GM21528 (cell line): ENCODE data around the gene SLC32A1.

ENCODE experiments used
- ATAC-seq: cut with Tn5 transposase; IDR thresholded peaks from one replicate; pipeline ENCODE4 v1.9.1; 2021; ENCODE audit warnings: mild to moderate bottlenecking, moderate library complexity; ENCODE audit not compliant: unreplicated experiment, low FRiP score

The SLC32A1 gene, protein sequence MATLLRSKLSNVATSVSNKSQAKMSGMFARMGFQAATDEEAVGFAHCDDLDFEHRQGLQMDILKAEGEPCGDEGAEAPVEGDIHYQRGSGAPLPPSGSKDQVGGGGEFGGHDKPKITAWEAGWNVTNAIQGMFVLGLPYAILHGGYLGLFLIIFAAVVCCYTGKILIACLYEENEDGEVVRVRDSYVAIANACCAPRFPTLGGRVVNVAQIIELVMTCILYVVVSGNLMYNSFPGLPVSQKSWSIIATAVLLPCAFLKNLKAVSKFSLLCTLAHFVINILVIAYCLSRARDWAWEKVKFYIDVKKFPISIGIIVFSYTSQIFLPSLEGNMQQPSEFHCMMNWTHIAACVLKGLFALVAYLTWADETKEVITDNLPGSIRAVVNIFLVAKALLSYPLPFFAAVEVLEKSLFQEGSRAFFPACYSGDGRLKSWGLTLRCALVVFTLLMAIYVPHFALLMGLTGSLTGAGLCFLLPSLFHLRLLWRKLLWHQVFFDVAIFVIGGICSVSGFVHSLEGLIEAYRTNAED

DNA sequence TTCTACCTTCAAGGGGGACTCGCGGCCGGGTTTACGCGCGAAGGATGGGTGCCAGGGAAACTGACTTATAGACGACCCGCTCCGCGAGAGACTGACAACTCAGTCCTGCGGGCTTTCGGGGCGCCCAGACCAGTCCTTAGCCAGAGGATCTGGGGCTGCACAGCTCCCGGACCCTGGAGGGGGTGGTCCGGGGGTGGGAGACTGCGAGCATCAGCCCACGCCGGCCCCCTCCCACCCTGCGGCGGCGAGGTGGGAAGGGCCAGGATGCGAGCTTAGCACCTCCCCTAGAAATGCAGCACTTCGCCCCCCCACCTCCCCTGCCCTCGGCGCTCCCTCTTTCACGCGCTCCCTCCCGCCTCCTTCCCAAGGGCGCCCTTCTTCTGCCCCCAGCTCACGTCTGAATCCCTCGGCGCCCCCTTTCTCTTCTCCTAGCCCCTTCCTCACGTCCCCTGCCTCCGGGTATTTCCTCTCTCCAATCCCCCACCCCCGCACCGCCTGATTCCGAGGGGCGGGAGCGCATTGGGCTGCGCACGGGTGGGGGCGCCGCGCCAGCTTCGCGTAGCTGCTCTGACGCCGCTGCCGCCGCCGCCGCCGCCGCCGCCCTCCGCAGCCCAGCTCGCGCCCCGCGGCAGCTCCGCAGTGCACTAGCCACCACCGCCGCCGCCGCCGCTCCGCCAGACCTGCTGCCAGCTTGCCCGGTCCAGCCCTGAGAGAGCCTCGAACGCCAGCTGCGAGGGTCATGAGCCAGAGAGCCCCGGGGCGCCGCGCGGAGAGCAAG, at the start of gene SLC32A1:
Gene SLC32A1 (plus strand): TSS at position 639 of the 778 bp plus-strand sequence. CDS start 239 bp downstream, outside the sequence.
- no peak for ATAC-seq

DNA sequence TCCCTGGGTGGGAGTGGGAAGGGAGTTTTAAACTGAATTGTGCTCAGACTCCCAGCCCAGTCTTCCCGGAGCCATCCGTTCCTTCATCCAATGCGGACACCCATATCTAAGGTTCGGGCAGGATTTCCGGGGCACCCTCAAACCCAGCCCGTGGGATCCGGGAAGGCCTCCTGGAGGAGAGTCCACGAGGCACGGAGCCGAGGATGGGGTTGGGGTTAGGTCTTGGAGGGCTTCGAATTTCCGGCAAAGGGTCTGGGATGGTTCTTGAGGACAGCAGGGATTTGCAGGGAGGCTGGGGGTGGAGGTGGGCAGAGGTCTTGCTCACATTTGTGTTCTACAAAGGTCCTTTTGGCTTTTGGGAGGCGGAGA, 49.5 kb upstream of the SLC32A1 start:
- no peak for ATAC-seq

DNA sequence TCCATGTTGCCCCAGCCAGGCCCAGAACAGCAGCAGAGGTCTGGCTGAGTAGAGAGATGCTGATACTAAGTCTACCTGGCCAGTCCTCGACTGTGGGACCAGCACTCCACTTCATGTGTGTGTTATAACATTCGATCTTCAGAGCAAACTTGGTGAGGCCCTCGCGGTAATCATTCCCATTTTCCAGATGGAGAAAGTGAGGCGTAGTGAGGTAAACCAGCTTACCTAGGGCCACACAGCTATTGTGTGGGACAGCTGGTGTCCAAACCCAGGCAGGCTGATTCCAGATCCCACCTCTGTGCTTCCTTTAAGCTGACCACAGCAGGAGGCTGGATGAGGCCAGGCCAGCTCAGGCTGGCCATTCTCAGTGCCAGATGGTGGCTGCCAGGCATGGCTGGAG, 47.7 kb upstream of the SLC32A1 start:
- ATAC-seq: no peak

DNA sequence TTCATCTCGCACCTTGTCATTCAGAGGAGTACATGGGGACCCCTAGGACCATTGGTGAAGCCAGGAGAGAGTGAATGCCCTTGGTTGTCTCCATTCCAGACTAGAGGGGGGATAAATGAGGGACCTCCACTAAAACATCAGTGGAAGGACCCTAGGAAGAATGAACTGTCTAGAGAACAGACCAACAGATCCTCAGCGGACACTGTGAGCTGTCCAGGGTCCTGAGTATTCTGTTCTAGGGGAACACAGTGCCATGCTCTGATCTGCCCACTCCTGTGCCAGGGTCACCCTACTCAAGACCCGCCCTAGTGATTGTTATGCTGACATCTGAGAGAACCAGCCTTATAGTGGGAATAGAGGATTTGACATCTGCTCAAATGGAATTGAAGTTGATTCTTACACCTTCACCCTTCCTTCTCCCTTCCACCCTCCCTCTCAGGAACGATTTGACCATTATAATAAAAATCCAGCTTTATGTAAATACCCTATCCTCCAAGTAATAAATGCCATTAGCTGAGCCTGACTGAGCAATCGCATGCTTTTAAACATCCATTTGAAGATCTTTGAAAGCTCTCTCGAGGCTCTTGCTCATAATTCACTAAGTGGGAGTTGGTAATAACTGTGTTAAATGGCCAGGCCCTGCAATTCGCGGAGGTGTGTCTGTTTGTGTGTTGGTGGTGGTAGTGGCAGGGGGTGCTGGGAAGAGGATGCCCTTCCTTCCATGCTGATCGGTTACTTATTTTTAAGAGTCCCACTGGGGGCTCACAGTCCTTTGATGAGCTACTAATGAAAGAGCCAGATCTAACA, 43.6 kb upstream of the SLC32A1 start:
- ATAC-seq: no peak

DNA sequence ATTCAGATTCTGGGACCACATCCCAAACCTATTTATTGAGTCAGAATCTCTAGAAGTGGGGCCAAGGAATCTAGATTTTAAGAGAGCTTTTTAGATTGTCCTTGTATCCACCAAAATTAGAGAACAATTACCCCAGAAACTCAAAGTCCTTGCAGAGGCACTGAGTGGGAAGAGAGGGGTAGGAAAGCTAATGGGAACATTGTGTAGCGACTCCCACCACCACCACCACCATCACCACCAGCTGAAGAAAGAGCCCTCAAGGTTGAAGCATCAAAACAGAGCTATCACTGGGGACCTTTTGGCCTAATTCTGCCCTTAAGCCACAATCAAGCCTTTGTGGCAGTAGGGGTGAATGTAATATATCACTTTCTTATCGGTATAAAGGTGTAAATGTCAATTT, 39.0 kb upstream of the SLC32A1 start:
- no peak for ATAC-seq

DNA sequence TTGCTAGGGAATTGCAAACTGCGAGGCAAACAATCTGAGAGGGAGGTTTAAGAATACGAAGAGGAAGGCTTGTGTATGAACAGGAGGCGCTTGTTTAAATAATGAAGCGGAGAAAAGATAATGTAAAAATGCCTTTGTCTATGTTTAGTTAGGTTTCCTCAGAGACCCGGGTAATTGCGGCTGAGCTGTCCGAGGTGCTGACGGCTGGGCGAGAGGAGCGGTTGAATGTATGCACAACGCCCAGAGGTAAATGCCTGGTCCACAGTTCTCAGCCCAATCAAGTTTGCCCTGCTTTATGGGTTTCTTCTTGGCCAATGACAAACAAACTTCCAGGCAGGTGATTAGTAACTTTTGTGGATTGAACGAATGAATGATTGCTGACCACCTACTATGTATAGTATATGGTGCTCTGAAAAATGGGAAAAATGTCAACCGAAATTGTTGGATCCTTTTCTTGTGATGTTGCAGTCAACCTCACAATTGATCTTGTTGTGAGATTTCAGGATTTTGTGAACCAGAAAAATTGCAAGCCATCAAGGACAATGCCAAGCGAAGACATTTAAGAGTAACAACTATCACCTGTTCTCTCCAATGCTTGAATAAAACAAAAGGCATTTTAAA, 38.3 kb upstream of the SLC32A1 start:
- no peak for ATAC-seq

DNA sequence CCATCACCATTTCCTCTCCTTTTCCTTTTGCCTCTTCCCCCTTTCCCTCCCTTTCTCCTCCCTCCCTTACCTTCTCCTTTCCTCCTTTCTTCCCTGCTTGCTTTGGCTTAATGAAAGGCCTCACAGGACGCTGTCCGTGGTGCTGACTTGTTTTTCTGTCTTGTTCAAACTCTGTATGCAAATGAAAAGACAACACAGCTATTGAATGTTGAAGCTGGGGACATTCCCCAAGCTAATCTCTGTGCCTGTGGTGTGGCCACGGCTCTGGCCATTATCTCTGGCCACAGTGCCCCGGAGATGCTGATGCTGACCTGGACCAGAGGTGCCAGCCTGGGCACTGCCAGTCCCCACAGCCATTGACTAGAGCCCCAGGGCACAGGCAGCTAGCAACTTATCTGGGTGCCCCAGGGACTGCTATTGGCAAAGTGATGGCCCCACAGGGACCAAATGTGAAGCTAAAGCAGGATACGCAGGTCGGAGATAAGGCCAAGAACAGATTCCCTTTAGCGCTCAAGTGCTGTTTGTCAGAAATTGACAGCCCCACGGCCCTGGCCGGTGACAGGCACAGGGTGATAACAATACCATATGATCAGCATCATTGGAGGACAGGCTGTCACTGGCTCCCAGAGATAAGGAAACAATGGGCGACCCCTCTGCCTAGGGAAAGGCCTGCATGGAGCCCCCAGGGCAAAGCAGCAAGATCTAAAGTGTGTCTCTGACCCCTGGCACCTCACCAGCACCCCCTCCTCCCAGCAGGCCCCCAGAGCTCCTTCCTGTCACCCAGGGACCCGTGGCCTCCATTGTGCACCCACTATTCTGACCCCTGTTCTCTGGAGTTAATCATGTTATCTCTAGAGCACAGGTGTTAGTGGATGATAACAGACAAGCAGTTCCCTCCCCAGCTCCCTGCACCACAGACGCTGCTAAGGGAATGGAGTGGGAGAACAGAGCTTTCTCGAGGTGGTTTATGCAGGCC, 31.6 kb upstream of the SLC32A1 start:
- no peak for ATAC-seq

DNA sequence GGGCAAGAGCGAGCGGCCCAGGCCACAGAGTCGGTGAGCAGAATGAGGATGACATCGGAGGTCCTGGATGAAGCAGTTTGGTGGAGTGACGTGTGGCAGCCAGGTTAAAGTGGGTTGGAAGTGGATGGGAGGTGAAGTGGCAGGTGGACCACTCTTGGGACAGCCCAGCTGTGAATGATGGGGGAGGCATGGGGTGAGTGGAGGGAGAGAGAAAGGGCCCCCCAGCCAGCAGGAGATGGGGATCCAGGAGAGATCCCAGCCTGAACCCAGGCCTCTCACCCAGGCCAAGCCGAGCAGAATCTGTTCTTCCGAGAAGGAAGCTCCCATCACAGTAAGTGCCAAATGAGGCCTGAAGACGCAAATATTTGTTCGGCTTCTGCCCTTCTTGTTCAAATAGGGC, 27.0 kb upstream of the SLC32A1 start:
- no peak for ATAC-seq

DNA sequence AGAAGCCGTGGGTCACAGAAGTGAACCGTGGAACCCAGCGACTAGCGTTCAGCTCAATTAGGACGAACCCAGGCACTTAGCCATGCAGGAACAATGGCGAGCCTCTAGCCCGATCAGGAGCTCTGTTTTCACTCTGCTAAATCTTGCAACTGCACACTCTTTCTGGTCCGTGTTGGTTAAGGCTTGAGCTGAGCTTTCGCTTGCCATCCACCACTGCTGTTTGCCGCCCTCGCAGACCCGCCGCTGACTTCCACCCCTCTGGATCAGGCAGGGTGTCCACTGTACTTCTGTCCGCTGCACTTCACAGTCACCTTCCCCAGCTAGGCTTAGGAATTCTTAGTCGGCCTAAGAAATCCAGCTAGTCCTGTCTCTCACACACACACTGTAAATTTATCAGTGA, 25.7 kb upstream of the SLC32A1 start:
- ATAC-seq: no peak

DNA sequence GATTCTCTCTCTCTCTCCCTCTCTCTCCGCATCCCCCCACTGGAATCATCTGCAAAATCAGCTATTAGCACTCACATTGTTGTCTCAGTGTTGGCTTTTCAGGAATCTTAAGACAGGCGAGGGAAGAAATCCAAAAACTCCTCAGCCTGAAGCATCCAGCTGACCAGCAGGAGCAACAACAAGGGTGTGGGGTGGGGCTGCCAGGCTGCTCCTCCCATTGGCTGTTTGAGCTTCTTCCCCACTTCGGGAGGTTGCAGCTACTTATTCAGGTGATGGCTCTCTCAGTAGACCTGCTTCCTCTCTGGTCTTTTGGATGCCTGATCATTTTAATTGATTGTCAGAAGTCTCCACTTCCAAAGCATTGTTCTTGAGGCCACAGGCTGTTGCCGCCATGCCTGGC, 24.1 kb upstream of the SLC32A1 start:
- ATAC-seq: no peak

DNA sequence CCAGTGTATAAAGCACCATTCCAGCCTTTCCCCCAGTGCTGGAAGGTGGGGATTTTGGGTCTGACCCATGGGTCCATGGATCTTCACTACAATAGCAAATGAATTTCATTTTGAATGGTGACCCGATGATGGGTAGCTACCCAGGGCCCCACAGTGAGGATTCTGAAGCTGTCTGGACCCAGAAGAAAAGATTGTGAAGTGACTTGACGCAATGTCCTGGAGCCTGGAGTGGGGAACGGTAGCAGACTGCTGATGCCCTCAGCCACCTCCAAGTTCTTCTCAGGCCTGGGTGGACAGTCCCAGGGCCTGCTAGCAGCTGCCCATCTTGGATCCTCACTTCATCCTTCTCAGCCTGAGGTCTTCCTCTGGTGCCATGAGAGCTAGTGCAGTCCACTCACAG, 23.4 kb upstream of the SLC32A1 start:
- ATAC-seq: no peak

DNA sequence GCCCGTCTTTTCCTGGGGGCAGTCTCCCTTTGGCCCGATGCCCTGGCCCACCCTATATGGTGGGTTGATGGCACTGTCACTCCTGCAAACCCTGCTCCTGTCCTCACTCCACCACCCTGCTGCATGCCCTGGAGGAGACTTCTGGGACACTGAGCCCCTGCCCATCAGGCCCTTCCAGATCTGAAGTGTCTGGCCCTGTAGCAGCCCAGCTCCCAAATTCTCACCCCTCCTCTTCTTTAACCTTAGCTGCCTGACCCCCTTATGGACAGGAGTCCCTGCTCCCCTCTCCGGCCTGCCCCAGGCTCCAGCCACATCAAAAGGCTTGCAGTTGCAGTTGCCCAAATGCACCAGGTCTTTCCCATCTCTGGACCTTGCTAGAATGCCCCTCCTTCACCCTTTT, 20.8 kb upstream of the SLC32A1 start:
- no peak for ATAC-seq

DNA sequence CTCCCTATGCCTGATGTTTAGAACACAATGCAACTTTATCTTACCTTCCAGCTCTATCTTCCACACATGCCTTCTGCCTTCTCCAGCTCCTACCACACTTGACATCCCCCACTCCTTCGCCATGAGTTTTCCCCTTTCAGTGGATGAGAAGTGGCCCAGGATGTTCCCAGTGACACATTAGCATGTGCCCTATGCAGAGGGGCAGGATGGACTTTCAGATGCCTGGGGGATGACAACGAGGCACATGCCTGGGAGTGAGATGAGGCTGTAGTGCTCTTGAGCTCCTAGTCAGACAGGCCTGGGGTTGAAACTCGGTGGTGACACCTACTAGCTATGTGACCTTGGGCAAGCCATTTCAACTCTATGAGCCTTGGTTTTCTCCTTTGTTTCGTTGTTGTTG, 20.1 kb upstream of the SLC32A1 start:
- ATAC-seq: no peak

DNA sequence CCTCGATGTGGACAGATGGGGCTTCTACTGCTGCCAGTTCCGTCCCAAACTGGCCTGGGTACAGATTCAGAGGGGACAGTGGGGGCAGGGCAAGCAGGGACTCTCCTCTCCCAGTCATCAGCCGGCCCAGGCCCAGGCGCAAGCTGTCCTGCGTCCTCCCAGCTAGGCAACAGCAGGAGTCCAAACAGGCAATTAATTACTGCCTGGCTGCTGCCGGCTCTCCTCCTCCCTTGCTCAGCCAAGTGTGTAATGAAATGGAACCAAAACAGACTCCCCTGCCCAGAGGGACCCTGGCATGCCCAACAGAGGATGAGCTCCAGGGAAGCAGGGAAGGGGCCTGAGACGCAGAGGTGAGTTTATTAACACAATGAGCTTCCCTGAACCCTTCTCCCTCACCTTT, 17.8 kb upstream of the SLC32A1 start:
- no peak for ATAC-seq

DNA sequence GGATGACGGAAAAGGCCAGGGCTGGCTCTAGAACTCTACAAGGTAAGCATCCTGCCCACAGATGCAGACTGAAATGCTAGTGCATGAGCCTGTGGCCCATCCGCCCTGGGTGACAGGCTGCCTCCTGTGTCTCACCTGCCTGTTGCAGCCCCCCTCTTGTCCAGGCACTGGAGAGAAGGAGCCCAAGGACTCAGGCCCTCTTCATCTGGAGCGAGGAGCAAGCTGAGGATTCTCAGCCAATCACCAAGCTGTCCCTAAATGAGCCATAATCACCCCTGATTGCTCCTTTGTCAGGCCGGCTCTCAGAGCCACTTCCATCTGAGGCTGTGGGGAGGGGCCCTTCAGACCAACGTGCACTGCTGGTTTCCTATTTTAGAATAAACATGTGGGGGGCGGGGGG, 10.0 kb upstream of the SLC32A1 start:
- no peak for ATAC-seq

DNA sequence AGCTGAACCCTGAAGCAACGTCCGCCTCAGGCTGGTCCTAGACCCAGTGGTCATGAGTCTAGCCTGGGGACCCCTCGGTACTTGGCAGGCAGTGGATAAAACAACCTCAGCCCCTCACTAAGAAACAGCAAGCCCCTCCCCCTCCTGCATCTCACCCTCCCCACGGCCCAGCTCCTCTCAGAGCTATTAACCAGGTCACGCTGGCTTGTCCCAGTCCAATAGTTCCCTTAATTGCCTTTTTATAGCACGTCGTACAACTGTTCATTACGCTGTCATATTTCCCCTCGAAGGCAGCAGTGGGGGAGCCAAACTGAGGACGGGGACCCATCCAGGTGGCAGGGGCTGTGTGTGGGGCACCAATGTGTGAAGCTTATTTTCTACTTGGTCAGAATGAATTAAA, 8.6 kb upstream of the SLC32A1 start:
- ATAC-seq: no peak

DNA sequence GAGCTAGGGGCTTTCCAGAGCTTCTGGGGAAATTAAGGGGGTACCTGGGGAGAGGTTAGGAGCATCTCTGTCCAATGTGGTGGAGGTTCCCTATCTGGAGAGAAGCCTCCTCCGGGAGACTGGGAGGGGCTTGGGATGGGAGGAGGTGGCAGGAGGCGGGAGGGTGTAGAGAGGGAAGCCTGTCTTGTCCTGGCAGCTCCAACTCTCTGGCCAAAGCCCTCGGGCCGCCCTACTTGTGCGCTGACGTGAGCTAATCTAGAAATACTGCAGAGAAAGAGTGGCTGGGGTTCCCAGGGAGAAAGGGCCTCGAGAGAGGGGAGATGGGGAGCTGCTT, 1.6 kb upstream of the SLC32A1 start:
- ATAC-seq: no peak

DNA sequence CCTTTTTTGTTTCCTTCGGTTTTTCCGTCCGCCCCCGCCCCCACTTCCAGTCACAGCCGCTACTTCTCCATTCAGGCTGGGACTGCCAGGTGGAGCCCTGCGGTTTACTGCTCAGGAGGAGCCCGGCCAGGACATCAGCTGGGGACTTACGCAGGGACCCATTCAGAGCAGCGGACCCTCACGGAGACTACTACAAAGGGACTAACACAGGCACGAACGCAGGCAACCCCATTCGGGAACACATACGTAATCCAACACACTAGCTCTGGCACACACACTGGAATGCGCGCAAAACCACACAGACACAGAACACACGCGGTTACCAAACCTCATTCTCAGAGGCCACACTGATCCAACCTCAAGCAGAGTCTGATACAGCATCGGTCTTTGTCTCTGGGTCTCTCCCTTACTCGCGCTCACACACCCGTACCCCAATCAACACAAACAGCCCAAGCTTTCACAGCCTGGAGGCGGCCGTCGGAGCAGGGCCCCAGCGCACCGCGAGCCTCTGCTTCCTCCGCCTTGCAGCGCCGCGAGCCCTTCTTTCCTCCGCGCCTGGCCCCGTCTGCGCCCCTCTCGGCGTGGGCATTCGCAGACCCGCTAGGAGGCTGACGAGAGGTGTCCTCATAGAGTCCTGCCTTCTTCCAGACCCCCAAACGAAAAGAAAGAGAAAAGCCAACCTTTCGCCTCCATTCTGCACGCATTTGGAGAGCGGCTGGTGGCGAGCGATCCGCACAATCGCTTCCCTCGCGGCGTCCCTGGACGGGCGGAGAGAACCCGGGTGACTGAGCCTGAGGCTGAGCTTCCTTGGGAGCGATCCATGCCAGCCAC, 1.1 kb upstream of the SLC32A1 start:
- ATAC-seq: no peak
